ENCODE measurements around the gene ADAMTSL2.

DNA sequence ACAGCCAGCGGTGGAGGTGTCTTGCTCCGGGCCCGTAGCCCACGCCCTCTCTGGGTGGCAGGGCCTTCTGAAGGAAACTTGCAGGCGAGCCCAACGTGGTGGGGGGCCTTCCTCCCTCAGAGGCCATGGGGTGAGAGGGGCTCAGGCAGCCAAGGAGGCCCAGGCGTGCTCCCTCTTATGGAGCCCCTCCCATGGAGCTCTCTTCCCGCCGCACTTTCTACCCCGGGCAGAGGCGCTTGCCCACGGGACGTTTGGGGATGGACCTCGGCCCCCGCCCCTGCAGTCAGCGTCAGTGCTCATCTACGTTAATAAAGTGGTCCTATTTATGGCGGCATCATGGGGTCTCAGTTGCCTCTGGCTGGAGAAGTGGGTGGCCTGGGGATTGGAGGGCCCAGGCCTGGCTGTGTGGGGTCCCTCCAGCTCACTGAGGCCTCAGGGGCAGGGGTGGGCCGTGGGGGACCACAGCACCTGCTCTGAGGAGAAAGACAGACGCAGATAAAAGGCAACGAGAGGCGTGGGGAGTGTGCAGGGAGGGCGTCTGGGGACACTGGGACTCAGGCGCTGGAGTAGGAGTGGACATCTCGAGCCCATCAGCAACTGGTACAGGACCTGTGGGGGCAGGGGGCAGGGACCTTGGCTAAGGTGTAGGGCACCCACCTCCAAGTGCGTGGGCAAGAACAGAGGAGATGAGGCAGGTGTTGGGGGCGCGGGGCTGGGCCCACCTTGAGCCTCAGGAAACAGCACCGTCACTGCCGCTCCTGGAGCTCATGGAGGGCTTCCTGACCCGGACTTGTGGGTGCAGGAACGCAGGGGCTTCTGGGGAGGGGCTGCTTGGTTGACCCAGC lies 40.9 kb downstream of the ADAMTSL2 start:
- no peak for TF ChIP-seq EZH2 (IDR thresholded peaks at IDR 0.05; ENCODE audit: low read length, missing control alignments)
- TF ChIP-seq, protein P1, sequence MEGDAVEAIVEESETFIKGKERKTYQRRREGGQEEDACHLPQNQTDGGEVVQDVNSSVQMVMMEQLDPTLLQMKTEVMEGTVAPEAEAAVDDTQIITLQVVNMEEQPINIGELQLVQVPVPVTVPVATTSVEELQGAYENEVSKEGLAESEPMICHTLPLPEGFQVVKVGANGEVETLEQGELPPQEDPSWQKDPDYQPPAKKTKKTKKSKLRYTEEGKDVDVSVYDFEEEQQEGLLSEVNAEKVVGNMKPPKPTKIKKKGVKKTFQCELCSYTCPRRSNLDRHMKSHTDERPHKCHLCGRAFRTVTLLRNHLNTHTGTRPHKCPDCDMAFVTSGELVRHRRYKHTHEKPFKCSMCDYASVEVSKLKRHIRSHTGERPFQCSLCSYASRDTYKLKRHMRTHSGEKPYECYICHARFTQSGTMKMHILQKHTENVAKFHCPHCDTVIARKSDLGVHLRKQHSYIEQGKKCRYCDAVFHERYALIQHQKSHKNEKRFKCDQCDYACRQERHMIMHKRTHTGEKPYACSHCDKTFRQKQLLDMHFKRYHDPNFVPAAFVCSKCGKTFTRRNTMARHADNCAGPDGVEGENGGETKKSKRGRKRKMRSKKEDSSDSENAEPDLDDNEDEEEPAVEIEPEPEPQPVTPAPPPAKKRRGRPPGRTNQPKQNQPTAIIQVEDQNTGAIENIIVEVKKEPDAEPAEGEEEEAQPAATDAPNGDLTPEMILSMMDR (conservative IDR thresholded peaks at IDR 0.05 in 1 of 2, IDR thresholded peaks at IDR 0.05 in 1 of 2; ENCODE audit: low read depth in 1 of 2, low read length in 2 of 2), result no peak
